PC-3 (cell line): ENCODE data around the gene CNTNAP5. TPM values are rescaled to one million over a fixed set of nuclear protein-coding genes. Genes with fewer than 3 reads are reported as not detected.
"Not testable (repeated sequence)": the region's sequence is repeated elsewhere in the genome, so short reads cannot be mapped to it uniquely, and the experiment has no call there.

Experiments
- ATAC-seq: fragments of 200-7000 bp; cut with Tn5 transposase; 2 replicates; pipeline ENCODE4 v1.9.1; 2020; ENCODE audit warnings: mild to moderate bottlenecking, moderate library complexity
- BruUV-seq: library from RNA; stranded (reverse); fragments of 400-500 nt; replicated peaks from 2 replicates; lab custom pipeline; 2021; lab: Mats Ljungman, UMichigan
- CTCF ChIA-PET: fragments of 300-600 bp; sonication (Branson Sonifier 250); formaldehyde crosslinking; loops from one replicate; lab custom pipeline; 2022; ENCODE audit warnings: antibody characterized with exemption; lab: Charles Lee
- POLR2A ChIA-PET: fragments of 300-600 bp; sonication (Branson Sonifier 250); formaldehyde crosslinking; loops from one replicate; lab custom pipeline; 2022; ENCODE audit warnings: antibody characterized with exemption; ENCODE audit not compliant: unreplicated experiment; lab: Charles Lee
- DNase-seq: peaks from one replicate; pipeline ENCODE4 v3.0.0-alpha.2; 2015
- H2AFZ ChIP-seq: fragments of 300-600 bp; sonication (generic); 2 replicates; pipeline ENCODE4 v1.6.0; 2016; ENCODE audit warnings: antibody characterized with exemption, low read length
- H3F3A ChIP-seq: fragments of 300-600 bp; sonication (generic); one replicate; pipeline ENCODE4 v1.6.0; 2017; ENCODE audit warnings: antibody characterized with exemption, low read length, control low read depth, mild to moderate bottlenecking; ENCODE audit not compliant: unreplicated experiment
- H3K27ac ChIP-seq: fragments of 300-600 bp; sonication (generic); 2 replicates; pipeline ENCODE4 v1.5.1; 2016; ENCODE audit warnings: mild to moderate bottlenecking, low read length
- H3K27me3 ChIP-seq: fragments of 300-600 bp; sonication (generic); 2 replicates; pipeline ENCODE4 v1.6.1; 2016; ENCODE audit warnings: low read length, mixed read lengths
- H3K36me3 ChIP-seq: fragments of 300-600 bp; sonication (generic); 2 replicates; pipeline ENCODE4 v1.6.1; 2016; ENCODE audit warnings: low read depth, mixed run types, low read length, mixed read lengths
- H3K4me1 ChIP-seq: fragments of 300-600 bp; sonication (generic); 2 replicates; pipeline ENCODE4 v1.5.1; 2016; ENCODE audit warnings: low read length; ENCODE audit not compliant: insufficient read depth
- H3K4me2 ChIP-seq: fragments of 300-600 bp; sonication (generic); 2 replicates; pipeline ENCODE4 v1.6.0; 2016; ENCODE audit warnings: low read length
- H3K4me3 ChIP-seq: fragments of 300-600 bp; sonication (generic); 2 replicates; pipeline ENCODE4 v1.5.1; 2016; ENCODE audit warnings: mild to moderate bottlenecking, low read length, mixed read lengths
- H3K79me2 ChIP-seq: fragments of 300-600 bp; sonication (generic); 2 replicates; pipeline ENCODE4 v1.6.1; 2017; ENCODE audit warnings: low read length, mixed read lengths
- H3K9ac ChIP-seq: fragments of 300-600 bp; sonication (generic); 2 replicates; pipeline ENCODE4 v1.6.0; 2016; ENCODE audit warnings: mild to moderate bottlenecking, low read length
- H3K9me2 ChIP-seq: fragments of 300-600 bp; sonication (generic); replicated peaks from 2 replicates; pipeline ENCODE4 v1.6.1; 2016; ENCODE audit warnings: mixed run types, low read length, mixed read lengths
- H3K9me3 ChIP-seq: fragments of 300-600 bp; sonication (generic); 2 replicates; pipeline ENCODE4 v1.6.1; 2016; ENCODE audit warnings: low read length, mixed read lengths
- H4K20me1 ChIP-seq: fragments of 300-600 bp; sonication (generic); 2 replicates; pipeline ENCODE4 v1.6.1; 2016; ENCODE audit warnings: low read length, mixed read lengths
- CTCF ChIP-seq: fragments of 300-600 bp; sonication (generic); conservative IDR thresholded peaks from 2 replicates; pipeline ENCODE4 v1.5.1; 2017; ENCODE audit warnings: antibody characterized with exemption, low read depth, mild to moderate bottlenecking, low read length
- EZH2 ChIP-seq: fragments of 300-600 bp; sonication (generic); IDR thresholded peaks from one replicate; pipeline ENCODE4 v1.6.1; 2017; ENCODE audit warnings: antibody characterized with exemption, mild to moderate bottlenecking, low read length; ENCODE audit not compliant: unreplicated experiment
- EZH2phosphoT487 ChIP-seq: fragments of 300-600 bp; sonication (generic); IDR thresholded peaks from 2 replicates; pipeline ENCODE4 v1.6.1; 2018; ENCODE audit warnings: mild to moderate bottlenecking, antibody characterized with exemption, low read length, borderline replicate concordance
- intact Hi-C: fragments of 100-400 bp; cut with micrococcal nuclease; formaldehyde crosslinking; loops from 2 replicates; pipeline ENCODE4 v1.9.0; 2023
- total RNA-seq: library from RNA; depleted of rRNA; stranded (reverse); fragments of >200 nt; gene quantifications from 2 replicates; pipeline ENCODE4 v1.2.3, GENCODE V29; 2014

Gene CNTNAP5
- total RNA-seq, 1 experiment from 2014 or later, result not detected

GRCh38 chr2:124353656-124354055 is 328.6 kb downstream of the CNTNAP5 start:
- intact Hi-C loops, result no loop called here
- no peak overlapping the region for H2AFZ ChIP-seq
- H3F3A ChIP-seq, result no peaks in the 10 kb centered on the region
- no peak overlapping the region for H3K4me2 ChIP-seq
- no peaks in the 10 kb centered on the region for H3K9me3 ChIP-seq
- H3K9me2 ChIP-seq, result no peaks in the 10 kb centered on the region
- BruUV-seq, result no TSS peak
- no peaks in the 10 kb centered on the region for H3K27me3 ChIP-seq
- H3K36me3 ChIP-seq, result no peaks in the 10 kb centered on the region
- ChIA-PET CTCF (no interaction called here), POLR2A (no interaction called here)
- H3K79me2 ChIP-seq, result no peaks in the 10 kb centered on the region
- DNase-seq (no peak), ATAC-seq (no peak)
- H3K4me1 ChIP-seq, result no peaks in the 10 kb centered on the region
- H3K27ac ChIP-seq, result no peak overlapping the region
- H4K20me1 ChIP-seq, result no peaks in the 10 kb centered on the region
- H3K4me3 ChIP-seq, result no peak overlapping the region
- H3K9ac ChIP-seq, result no peak overlapping the region
- TF ChIP-seq EZH2phosphoT487 (no peak), CTCF (no peak), EZH2 (no peak)

- H3K9me3 ChIP-seq, result no peaks in the 10 kb centered on the region
- H4K20me1 ChIP-seq, result no peaks in the 10 kb centered on the region
- H3K9me2 ChIP-seq, result no peaks in the 10 kb centered on the region
- no peak overlapping the region for H3K4me2 ChIP-seq
- no peak overlapping the region for H3K9ac ChIP-seq
- no peak overlapping the region for H3K4me3 ChIP-seq
- H3K27ac ChIP-seq, result no peak overlapping the region
- no peaks in the 10 kb centered on the region for H3K36me3 ChIP-seq
- no TSS peak for BruUV-seq
- no peaks in the 10 kb centered on the region for H3K79me2 ChIP-seq
- H2AFZ ChIP-seq, result no peak overlapping the region
- DNase-seq, result no peak
- no peaks in the 10 kb centered on the region for H3K4me1 ChIP-seq
- POLR2A ChIA-PET, result no interaction called here
- CTCF ChIA-PET, result no interaction called here
- no peaks in the 10 kb centered on the region for H3K27me3 ChIP-seq
- TF ChIP-seq EZH2, result no peak
- no peak for TF ChIP-seq CTCF
- TF ChIP-seq EZH2phosphoT487, result no peak
- intact Hi-C loops, result no loop called here
- no peak for ATAC-seq
- H3F3A ChIP-seq, result no peaks in the 10 kb centered on the region
Measured at GRCh38 chr2:124354466-124354865, 329.4 kb downstream of the CNTNAP5 start.

GRCh38 chr2:124361966-124362365 is 336.9 kb downstream of the CNTNAP5 start:
- POLR2A ChIA-PET, BruUV-seq: not testable (repeated sequence)

More at GRCh38 chr2:124361966-124362365, 336.9 kb downstream of the CNTNAP5 start:
- H3K9ac ChIP-seq, H3K4me2 ChIP-seq, H3K4me3 ChIP-seq, H3K27me3 ChIP-seq, H3K4me1 ChIP-seq, H4K20me1 ChIP-seq, CTCF ChIA-PET, H3K79me2 ChIP-seq, ATAC-seq, DNase-seq, H2AFZ ChIP-seq, H3K9me3 ChIP-seq, H3K36me3 ChIP-seq, H3K9me2 ChIP-seq, intact Hi-C loops, H3K27ac ChIP-seq, H3F3A ChIP-seq: not testable (repeated sequence)
